Measurements from ENCODE around the gene VAMP7. TPM values are rescaled to one million over a fixed set of nuclear protein-coding genes. Genes with fewer than 3 reads are reported as not detected.
A peak's percentile ranks its signal among the peaks of the same experiment; 100 is the strongest.
"Not testable (repeated sequence)": the region's sequence is repeated elsewhere in the genome, so short reads cannot be mapped to it uniquely, and the experiment has no call there.

Gene VAMP7, protein sequence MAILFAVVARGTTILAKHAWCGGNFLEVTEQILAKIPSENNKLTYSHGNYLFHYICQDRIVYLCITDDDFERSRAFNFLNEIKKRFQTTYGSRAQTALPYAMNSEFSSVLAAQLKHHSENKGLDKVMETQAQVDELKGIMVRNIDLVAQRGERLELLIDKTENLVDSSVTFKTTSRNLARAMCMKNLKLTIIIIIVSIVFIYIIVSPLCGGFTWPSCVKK
- total RNA-seq: 10 to 100 TPM; 27.0 to 38.9 TPM

DNA sequence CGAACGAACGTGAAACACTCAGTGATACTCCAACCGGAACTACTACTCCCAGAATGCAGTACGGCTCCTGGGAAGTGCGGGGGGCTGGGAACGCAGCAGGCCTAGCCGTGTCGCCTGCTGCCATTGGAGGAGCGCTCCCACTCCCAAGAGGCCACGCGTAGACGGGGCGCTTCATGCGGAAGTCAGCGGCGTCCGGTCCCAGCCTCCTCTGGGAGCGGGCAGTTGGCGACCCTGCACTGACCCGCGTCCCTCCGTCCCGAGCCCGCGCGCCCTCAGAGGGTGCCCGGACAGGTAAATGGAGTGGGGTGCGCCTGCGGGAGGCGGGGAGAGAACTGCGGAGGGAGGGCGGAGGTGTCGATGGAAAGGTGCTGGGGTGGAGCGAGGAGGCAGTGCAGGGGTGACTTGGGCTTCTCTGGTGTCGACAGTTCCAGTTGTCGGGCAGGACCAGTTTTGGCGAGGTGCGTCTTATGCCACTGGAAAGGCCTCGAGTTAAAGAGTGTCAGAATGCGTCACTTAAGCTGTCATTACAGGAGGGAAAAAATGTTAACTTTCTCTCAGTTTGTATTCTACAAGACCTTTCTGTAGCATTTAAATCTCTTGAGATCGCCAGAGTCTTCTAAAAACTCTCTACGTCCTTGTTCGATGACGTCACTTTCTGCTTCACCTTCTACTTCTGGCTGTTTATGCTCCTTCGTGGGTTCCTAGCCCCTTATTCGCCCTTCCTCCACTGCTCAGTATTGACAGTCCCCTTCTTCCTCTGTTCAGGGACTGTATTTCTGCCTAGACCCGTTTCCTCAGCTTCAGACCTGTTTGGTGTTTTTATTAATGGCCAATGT is at the start of gene VAMP7:
VAMP7 (plus strand) TSS at position 188 of the 836 bp plus-strand sequence. CDS start 8,122 bp downstream, outside the sequence.
- Mint-ChIP-seq H3K36me3 (no peaks in the 10 kb centered on the region), H3K27ac (peak within 1 kb of the TSS; percentile 45 to 75), H3K27me3 (peaks cover 0 to 16% of the 10 kb centered on the region in 2 donors), H3K4me3 (peak within 1 kb of the TSS; percentile 81), H3K9me3 (peaks cover 4% of the 10 kb centered on the region), H3K4me1 (ENCODE audit: low read depth in 2 of 2) (peaks cover 13 to 31% of the 10 kb centered on the region in 2 donors)
- DNase-seq (ENCODE audit: low spot score): peak; percentile 88
- peak; percentile 99 to 100 for ATAC-seq

DNA sequence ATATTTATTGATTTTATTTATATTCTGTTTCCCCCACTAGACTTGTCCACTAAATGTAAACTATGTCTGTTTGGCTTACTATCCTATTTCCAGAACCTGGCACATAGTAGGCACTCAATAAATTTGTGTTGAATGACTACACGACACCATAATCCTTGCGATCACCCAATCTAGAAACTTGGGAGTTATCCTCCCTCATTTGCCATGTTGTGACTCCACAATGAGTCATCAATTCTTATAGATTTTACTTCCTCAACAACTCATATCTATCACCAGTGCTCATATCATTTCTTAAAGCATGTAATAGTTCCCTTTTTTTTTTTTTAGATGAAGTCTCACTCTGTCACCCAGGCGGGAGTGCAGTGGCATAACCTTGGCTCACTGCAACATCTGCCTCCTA is 39.9 kb upstream of the VAMP7 start:
- H3K27ac Mint-ChIP-seq: no peak overlapping the region
- ATAC-seq (no peak), DNase-seq (ENCODE audit: low spot score) (no peak)
- H3K36me3 Mint-ChIP-seq: no peaks in the 10 kb centered on the region
- no peak overlapping the region for H3K4me3 Mint-ChIP-seq
- H3K27me3 Mint-ChIP-seq: peaks cover 0 to 10% of the 10 kb centered on the region in 2 donors
- H3K4me1 Mint-ChIP-seq (ENCODE audit: low read depth in 2 of 2): no peaks in the 10 kb centered on the region
- H3K9me3 Mint-ChIP-seq: peaks cover 4% of the 10 kb centered on the region

DNA sequence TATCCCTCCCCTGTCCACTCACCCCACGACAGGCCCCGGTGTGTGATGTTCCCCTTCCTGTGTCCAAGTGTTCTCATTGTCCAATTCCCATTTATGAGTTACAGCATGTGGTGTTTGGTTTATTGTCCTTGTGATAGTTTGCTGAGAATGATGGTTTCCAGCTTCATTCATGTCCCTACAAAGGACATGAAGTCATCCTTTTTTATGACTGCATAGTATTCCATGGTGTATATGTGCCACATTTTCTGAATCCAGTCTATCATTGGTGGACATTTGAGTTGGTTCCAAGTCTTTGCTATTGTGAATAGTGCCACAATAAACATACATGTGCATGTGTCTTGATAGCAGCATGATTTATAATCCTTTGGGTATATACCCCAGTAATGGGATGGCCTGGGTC is 29.4 kb upstream of the VAMP7 start:
- not testable (repeated sequence) for DNase-seq (ENCODE audit: low spot score); H3K27ac Mint-ChIP-seq; ATAC-seq; H3K9me3 Mint-ChIP-seq; H3K36me3 Mint-ChIP-seq; H3K4me1 Mint-ChIP-seq (ENCODE audit: low read depth in 2 of 2); H3K4me3 Mint-ChIP-seq
- peaks cover 16 to 18% of the 10 kb centered on the region in 2 donors for H3K27me3 Mint-ChIP-seq

DNA sequence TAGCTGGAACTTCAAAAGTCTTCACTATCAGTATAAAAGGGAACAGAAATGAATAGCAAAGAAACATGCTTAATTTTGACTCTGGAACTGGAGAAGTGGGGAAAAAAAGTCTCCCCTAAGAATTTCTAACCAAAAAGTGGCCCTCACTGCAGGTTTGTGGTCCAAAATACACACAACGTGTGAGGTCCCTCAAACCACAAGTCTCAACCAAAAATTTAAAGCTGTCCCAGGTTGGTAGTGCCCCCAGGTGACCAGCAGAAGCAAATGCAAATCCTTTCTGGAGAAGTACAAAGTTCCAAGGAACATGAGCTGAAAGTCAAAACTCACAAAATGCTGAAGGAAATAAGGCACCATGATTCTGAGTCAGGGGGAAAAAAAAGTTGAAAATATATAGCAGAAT is 23.6 kb upstream of the VAMP7 start:
- peaks cover 16 to 29% of the 10 kb centered on the region in 2 donors for H3K27me3 Mint-ChIP-seq
- no peak overlapping the region for H3K27ac Mint-ChIP-seq
- no peak overlapping the region for H3K4me3 Mint-ChIP-seq
- H3K4me1 Mint-ChIP-seq (ENCODE audit: low read depth in 2 of 2): no peaks in the 10 kb centered on the region
- ATAC-seq (no peak), DNase-seq (ENCODE audit: low spot score) (no peak)
- no peaks in the 10 kb centered on the region for H3K9me3 Mint-ChIP-seq
- H3K36me3 Mint-ChIP-seq: peaks cover 5% of the 10 kb centered on the region

DNA sequence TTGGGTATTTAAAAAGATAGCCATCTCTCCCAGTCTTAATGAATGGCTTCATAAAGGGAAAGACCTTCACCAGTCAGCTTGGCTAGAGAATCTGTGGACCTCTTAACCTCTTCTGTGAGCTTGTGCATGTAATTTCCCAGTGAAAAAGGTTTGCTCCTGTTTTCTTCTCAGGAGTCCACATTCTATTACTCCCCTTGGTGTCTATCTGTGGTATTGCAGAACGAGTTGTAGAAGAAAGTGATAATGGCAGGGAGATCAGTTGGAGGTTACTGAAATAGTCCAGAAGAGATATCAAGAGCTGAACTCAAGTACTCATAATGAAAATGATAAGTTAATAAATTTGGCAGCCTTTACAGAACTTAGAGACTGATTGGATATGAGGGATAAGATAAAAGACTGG is 16.5 kb upstream of the VAMP7 start:
- H3K36me3 Mint-ChIP-seq: peaks cover 6% of the 10 kb centered on the region
- no peak overlapping the region for H3K4me3 Mint-ChIP-seq
- H3K9me3 Mint-ChIP-seq: peaks cover 5% of the 10 kb centered on the region
- no peak for ATAC-seq
- H3K4me1 Mint-ChIP-seq (ENCODE audit: low read depth in 2 of 2): no peaks in the 10 kb centered on the region
- peaks cover 21 to 28% of the 10 kb centered on the region in 2 donors for H3K27me3 Mint-ChIP-seq
- H3K27ac Mint-ChIP-seq: no peak overlapping the region
- DNase-seq (ENCODE audit: low spot score): no peak

DNA sequence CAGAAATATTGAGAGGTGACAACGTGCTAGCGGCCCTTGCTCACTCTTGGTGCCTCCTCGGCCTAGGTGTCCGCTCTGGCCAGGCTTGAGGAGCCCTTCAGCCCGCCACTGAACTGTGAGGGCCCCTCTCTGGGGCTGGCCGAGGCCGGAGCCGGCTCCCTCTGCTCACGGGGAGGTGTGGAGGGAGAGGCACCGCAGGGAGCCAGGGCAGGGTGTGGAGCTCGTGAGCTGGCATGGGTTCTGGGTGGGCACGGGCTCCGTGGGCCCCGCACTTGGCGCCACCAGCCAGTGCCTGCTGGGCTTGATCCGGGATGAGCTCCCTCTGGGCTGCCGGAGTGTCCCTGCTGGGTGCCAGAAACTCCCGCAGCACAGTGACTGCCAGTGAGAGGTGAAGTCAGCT is 16.0 kb upstream of the VAMP7 start:
- DNase-seq (ENCODE audit: low spot score) (no peak), ATAC-seq (no peak)
- H3K27ac Mint-ChIP-seq: no peak overlapping the region
- H3K9me3 Mint-ChIP-seq: peaks cover 5% of the 10 kb centered on the region
- no peak overlapping the region for H3K4me3 Mint-ChIP-seq
- H3K27me3 Mint-ChIP-seq: peaks cover 22 to 30% of the 10 kb centered on the region in 2 donors
- peaks cover 6% of the 10 kb centered on the region for H3K36me3 Mint-ChIP-seq
- no peaks in the 10 kb centered on the region for H3K4me1 Mint-ChIP-seq (ENCODE audit: low read depth in 2 of 2)

DNA sequence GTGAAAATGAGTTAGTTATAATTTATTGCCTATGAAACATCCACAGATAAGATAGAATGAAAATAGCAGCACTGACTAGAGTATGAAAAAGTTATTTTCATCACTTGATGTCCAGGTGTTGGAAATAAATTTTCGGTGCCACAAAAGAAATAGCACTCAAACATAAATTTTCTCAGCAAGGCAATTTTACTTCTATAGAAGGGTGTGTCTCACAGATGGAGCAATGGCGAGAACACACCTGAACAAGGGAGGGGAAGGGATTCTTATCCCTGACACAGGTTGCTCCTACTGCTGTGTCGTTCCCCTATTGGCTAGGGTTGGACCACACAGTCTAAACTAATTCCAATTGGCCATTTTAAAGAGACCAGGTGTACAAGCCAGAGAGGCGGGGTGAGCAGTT is 13.3 kb upstream of the VAMP7 start:
- no peak for ATAC-seq
- H3K36me3 Mint-ChIP-seq: peaks cover 6% of the 10 kb centered on the region
- DNase-seq (ENCODE audit: low spot score): no peak
- peaks cover 22 to 23% of the 10 kb centered on the region in 2 donors for H3K27me3 Mint-ChIP-seq
- no peak overlapping the region for H3K27ac Mint-ChIP-seq
- peaks cover 5% of the 10 kb centered on the region for H3K9me3 Mint-ChIP-seq
- H3K4me1 Mint-ChIP-seq (ENCODE audit: low read depth in 2 of 2): no peaks in the 10 kb centered on the region
- no peak overlapping the region for H3K4me3 Mint-ChIP-seq

DNA sequence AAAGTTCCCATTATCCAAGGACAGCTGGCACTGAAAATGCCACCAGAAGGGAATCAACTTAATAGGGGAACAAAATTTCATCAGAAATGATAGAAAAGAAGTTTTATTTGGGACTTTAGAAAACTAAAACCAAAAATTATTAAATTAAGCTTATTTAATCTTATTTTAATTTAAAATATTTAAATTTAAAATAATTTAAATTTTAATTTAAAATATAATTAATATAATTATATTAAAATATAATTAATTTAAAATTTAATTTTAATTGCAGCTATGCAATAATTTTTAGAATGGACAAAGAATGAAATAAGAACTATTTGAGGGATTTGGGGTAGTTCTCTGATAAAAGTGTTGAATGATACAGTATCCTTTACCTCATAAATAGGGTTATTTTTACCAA is 10.2 kb upstream of the VAMP7 start:
- Mint-ChIP-seq H3K4me1 (ENCODE audit: low read depth in 2 of 2) (no peaks in the 10 kb centered on the region), H3K4me3 (no peak overlapping the region), H3K36me3 (peaks cover 6% of the 10 kb centered on the region), H3K27ac (no peak overlapping the region), H3K27me3 (peaks cover 8 to 27% of the 10 kb centered on the region in 2 donors), H3K9me3 (peaks cover 5% of the 10 kb centered on the region)
- DNase-seq (ENCODE audit: low spot score) (no peak), ATAC-seq (no peak)

DNA sequence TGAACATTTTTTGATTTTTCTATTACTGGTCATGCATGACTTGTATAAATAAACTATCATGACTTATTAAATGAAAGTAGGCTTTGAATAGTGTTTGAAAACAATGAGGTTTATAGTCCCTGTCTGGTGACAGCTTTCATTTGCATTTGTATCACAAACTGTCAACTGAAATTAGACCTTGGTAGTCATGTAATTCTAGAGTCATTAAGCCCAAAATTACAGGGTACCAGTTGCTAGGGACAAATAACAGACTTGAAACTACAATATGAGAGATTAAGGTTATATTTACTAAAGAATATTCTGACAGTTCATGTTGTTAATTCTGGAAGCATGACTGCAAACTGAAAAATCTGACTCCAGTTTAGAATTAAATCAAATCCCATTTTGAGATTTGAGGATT is 9.2 kb upstream of the VAMP7 start:
- H3K27ac Mint-ChIP-seq: no peak overlapping the region
- DNase-seq (ENCODE audit: low spot score) (no peak), ATAC-seq (no peak)
- H3K4me3 Mint-ChIP-seq: no peak overlapping the region
- no peaks in the 10 kb centered on the region for H3K4me1 Mint-ChIP-seq (ENCODE audit: low read depth in 2 of 2)
- peaks cover 5% of the 10 kb centered on the region for H3K9me3 Mint-ChIP-seq
- H3K36me3 Mint-ChIP-seq: peaks cover 6% of the 10 kb centered on the region
- peaks cover 8 to 28% of the 10 kb centered on the region in 2 donors for H3K27me3 Mint-ChIP-seq

DNA sequence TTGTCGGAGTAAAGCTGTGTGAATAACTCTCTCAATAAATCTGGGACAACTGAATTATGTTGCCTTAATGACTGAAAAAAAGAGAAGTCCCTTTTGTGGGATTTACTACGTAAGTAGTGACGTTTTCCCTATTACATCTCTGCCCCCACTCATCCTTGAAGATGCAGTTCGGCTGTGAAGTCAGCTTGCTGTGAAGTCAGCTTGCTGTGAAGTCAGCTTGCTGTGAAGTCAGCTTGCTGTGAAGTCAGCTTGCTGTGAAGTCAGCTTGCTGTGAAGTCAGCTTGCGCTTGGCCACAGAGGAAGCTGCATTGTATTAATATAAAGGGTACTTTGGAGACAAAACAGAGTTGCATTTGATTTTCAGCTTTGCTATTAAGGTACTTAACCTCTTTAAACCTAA is 8.0 kb upstream of the VAMP7 start:
- ATAC-seq (no peak), DNase-seq (ENCODE audit: low spot score) (no peak)
- H3K4me1 Mint-ChIP-seq (ENCODE audit: low read depth in 2 of 2): no peaks in the 10 kb centered on the region
- peaks cover under 1% of the 10 kb centered on the region for H3K9me3 Mint-ChIP-seq
- H3K4me3 Mint-ChIP-seq: no peak overlapping the region
- H3K27me3 Mint-ChIP-seq: peaks cover 8 to 31% of the 10 kb centered on the region in 2 donors
- H3K27ac Mint-ChIP-seq: no peak overlapping the region
- peaks cover under 1% of the 10 kb centered on the region for H3K36me3 Mint-ChIP-seq

DNA sequence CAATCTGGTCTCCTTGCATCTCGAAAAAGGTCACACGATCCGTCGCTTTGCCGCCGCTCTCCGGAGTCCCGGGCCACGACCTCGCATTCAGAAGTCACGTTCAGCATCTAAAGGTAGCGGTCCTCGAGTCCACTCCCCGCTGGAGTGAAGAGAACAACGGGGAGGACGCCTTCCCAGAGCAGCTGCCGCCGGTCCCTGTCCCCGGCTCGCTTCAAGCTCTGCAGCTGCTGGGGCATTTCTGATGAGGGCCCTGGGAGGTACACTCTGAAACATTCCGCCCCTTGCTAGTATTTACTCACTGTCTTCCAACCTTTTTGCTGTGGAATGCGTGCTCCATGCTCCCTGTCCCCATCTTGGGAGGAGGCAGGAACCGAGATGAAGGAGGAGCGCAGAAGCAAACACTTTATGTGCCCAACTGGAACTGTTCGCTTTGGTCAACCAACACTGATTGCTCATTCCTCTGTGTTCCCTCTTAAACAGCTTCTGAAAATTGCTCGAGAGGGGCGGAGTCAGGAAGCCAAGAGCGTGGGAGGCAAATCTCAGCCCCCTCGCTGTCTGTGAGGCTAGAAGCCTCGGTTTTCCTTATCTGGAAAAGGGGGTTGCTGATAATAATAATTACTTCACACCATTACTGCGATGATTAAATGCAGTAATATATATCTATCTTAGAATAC is 6.4 kb upstream of the VAMP7 start:
- Mint-ChIP-seq H3K27me3 (peaks cover under 1 to 28% of the 10 kb centered on the region in 2 donors), H3K36me3 (no peaks in the 10 kb centered on the region), H3K9me3 (no peaks in the 10 kb centered on the region), H3K27ac (no peak overlapping the region), H3K4me3 (no peak overlapping the region), H3K4me1 (ENCODE audit: low read depth in 2 of 2) (no peaks in the 10 kb centered on the region)
- ATAC-seq: no peak
- DNase-seq (ENCODE audit: low spot score): no peak

DNA sequence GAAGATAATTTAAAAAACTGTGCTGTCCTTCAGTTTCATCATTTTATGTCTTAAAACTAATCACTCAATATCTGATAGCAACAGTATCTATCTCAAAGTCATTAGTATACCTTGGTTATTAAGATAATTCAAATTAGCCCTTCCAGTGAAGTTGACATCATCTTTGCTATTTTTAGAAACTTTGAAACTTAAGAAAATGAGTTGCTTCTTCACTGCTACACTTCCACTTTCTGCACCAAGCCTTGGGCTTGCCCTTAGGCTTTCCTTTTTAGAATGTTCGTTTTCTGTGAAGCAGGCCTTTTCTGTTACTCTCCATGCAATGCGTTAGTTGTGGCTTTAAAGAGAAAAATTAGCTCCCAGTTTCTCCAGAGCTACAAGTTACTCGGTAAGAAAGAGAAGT is 4.4 kb upstream of the VAMP7 start:
- ATAC-seq: no peak
- Mint-ChIP-seq H3K27me3 (peaks cover 0 to 31% of the 10 kb centered on the region in 2 donors), H3K36me3 (no peaks in the 10 kb centered on the region), H3K27ac (no peak overlapping the region), H3K4me3 (no peak overlapping the region), H3K9me3 (peaks cover under 1% of the 10 kb centered on the region), H3K4me1 (ENCODE audit: low read depth in 2 of 2) (peaks cover 4 to 10% of the 10 kb centered on the region in 2 donors)
- no peak for DNase-seq (ENCODE audit: low spot score)

DNA sequence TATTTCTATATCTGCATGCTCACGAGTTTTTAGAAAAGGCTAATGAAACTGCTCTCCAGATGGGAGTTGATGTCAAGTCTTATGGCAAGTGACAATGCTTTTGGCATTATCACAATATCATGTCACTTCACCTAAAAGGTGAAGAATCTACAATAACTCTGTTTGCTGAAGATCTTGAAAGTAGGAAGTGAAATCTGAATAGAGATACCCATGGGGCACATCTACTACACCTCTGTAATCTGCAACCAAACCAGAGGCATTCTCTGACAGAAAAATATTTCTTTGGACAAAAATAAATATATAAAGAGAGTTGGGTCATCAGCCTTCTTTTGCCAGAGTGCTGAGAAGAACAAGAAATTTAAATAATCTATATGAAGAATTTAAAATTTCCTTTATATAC is 3.9 kb upstream of the VAMP7 start:
- H3K4me3 Mint-ChIP-seq: no peak overlapping the region
- no peak overlapping the region for H3K27ac Mint-ChIP-seq
- H3K27me3 Mint-ChIP-seq: peaks cover 0 to 31% of the 10 kb centered on the region in 2 donors
- H3K4me1 Mint-ChIP-seq (ENCODE audit: low read depth in 2 of 2): peaks cover 8 to 16% of the 10 kb centered on the region in 2 donors
- no peak for ATAC-seq
- no peaks in the 10 kb centered on the region for H3K36me3 Mint-ChIP-seq
- DNase-seq (ENCODE audit: low spot score): no peak
- peaks cover 4% of the 10 kb centered on the region for H3K9me3 Mint-ChIP-seq
